Measurements from ENCODE around the gene FBXW10. TPM values are rescaled to one million over a fixed set of nuclear protein-coding genes. Genes with fewer than 3 reads are reported as not detected.
"Not testable (repeated sequence)": the region's sequence is repeated elsewhere in the genome, so short reads cannot be mapped to it uniquely, and the experiment has no call there.

FBXW10 gene
- total and polyA plus RNA-seq, 2 of the 4 experiments (the other 2 are of a cell fraction) = not detected

DNA sequence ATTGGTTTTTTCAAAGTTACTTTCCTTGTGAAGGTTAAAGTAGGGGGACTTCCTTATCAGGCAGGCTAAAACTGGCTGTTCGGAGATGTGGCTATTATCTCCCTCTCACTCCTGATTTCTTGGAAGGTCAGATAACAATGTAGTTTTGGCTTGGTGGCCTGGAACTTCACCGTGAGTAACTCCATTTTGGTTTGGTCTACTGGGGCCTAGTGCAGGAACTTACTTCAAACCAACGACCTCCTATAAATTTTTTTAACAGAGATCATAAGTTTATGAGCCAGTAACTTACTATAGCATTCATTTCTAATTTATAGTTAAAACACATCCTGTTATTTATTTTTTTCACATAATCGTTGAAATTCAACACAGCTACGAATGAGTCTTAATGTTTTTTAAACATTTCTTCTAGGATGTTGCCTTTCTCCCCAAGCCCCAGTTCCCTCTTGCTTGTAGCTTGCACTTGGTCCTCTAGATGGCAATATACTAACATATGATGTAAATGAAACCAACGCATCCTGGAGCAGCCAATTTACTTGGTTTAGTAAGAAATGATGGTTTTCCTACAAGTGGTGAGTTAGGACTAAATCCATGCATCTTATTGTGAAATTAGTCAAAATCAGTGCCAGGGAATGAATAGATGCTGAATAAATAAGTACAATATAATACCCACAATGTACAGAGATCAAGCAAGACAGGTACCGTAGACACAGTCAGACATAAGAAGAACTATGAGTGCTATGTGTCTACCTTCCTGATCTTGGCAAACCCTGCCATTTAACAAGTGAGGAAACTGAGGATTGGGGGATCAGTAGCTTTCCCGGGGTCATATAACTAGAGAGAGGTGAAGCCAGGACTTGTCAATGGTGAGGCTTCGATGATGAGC lies 72.9 kb downstream of the FBXW10 start:
- H3K4me2 ChIP-seq (ENCODE audit: low read depth, low read length); H3K4ac ChIP-seq (ENCODE audit: low read depth, low read length); H3K79me1 ChIP-seq (ENCODE audit: low read depth in 1 of 2, low read length in 2 of 2); H3K23ac ChIP-seq (ENCODE audit: low read depth, low read length); H3K9me1 ChIP-seq (ENCODE audit: insufficient read depth, low read length); H2BK20ac ChIP-seq (ENCODE audit: low read depth, low read length); H3K14ac ChIP-seq (replicated peaks; ENCODE audit: low read depth, low read length); H4K20me1 ChIP-seq (ENCODE audit: insufficient read depth, low read length); dilution Hi-C loops (cut with HindIII; ENCODE audit: low sequenced_read_pairs, unreplicated experiment); H3K27ac ChIP-seq (ENCODE audit: insufficient read depth, low read length); H3K18ac ChIP-seq (ENCODE audit: low read depth, low read length); H2AFZ ChIP-seq (replicated peaks; ENCODE audit: low read length, poor library complexity); H3K27me3 ChIP-seq (ENCODE audit: control insufficient read depth, insufficient read depth, low read length); H2AK9ac ChIP-seq (replicated peaks; ENCODE audit: low read depth, low read length, poor library complexity); intact Hi-C loops (cut with micrococcal nuclease); H2AK5ac ChIP-seq (ENCODE audit: low read depth, low read length); H2BK15ac ChIP-seq (ENCODE audit: low read depth, low read length); H3K4me3 ChIP-seq (ENCODE audit: insufficient read depth, low read depth, low read length); CTCF ChIA-PET; H4K8ac ChIP-seq (ENCODE audit: low read depth in 2 of 2, low read length in 2 of 2); H4K5ac ChIP-seq (ENCODE audit: low read depth, low read length); H3K9me3 ChIP-seq (ENCODE audit: control insufficient read depth, insufficient read depth, low read length); H3K4me1 ChIP-seq (ENCODE audit: control insufficient read depth, insufficient read depth, low read length); H3K56ac ChIP-seq (ENCODE audit: extremely low read depth, insufficient read depth, low read length); in situ Hi-C loops (cut with MboI; ENCODE audit: low sequenced_read_pairs); H3K36me3 ChIP-seq (ENCODE audit: control insufficient read depth, insufficient read depth, low read length); H3K9ac ChIP-seq (ENCODE audit: low read depth, low read length); BruUV-seq (replicated peaks); H4K91ac ChIP-seq (ENCODE audit: insufficient read depth, low read depth, low read length); H2BK5ac ChIP-seq (ENCODE audit: low read depth, low read length, poor library complexity, severe bottlenecking); H2BK120ac ChIP-seq (ENCODE audit: low read depth, low read length); POLR2A ChIA-PET (ENCODE audit: unreplicated experiment): not testable (repeated sequence)
- WGBS, 2 experiments (ENCODE audit: extremely low coverage in 2 of 2, insufficient read length in 1 of 2) = no CpG with 5 or more reads among the region's 9 CpGs
- peak; percentile 84 for DNase-seq
- ATAC-seq (ENCODE audit: low read depth) = peak; percentile 91
- TF ChIP-seq, protein P1, sequence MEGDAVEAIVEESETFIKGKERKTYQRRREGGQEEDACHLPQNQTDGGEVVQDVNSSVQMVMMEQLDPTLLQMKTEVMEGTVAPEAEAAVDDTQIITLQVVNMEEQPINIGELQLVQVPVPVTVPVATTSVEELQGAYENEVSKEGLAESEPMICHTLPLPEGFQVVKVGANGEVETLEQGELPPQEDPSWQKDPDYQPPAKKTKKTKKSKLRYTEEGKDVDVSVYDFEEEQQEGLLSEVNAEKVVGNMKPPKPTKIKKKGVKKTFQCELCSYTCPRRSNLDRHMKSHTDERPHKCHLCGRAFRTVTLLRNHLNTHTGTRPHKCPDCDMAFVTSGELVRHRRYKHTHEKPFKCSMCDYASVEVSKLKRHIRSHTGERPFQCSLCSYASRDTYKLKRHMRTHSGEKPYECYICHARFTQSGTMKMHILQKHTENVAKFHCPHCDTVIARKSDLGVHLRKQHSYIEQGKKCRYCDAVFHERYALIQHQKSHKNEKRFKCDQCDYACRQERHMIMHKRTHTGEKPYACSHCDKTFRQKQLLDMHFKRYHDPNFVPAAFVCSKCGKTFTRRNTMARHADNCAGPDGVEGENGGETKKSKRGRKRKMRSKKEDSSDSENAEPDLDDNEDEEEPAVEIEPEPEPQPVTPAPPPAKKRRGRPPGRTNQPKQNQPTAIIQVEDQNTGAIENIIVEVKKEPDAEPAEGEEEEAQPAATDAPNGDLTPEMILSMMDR (conservative IDR thresholded peaks at IDR 0.05; ENCODE audit: low read depth, low read length) = peak; percentile 57
- peak; percentile 39; the same call in 1 of the 2 replicates for TF ChIP-seq SMC3 (IDR thresholded peaks at IDR 0.05; ENCODE audit: low read depth, low read length)
- TF ChIP-seq RAD21 (IDR thresholded peaks at IDR 0.05; ENCODE audit: low read length) = peak; percentile 61

DNA sequence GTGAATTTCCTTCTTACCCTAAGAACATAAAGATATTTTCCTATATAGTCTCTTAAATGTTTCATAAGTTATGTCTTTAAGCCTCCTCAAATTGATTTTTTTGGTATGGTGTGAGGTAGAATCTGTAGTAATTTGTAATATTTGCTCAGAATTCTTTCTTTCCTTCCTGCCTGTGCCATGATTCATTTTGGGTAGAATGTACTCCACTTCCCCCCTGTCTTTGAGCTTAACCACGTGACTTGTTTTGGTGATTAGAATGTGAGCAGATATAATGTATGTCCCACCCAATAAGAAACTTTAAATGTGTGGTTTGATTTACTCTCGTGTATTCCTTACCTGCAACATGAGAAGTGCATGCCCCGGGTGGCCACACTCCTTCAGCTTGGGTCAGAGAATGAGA lies 77.6 kb downstream of the FBXW10 start:
- peak; percentile 4 for DNase-seq

More for the DNA sequence above, 77.6 kb downstream of the FBXW10 start:
- WGBS, 2 experiments (ENCODE audit: extremely low coverage in 2 of 2, insufficient read length in 1 of 2) = no CpG with 5 or more reads among the region's 3 CpGs
- CTCF ChIA-PET = interaction anchor here (0.6 kb wide), 1 partner anchor 453 kb away, joined by 5 read pairs; no protein-coding TSS in a partner anchor
- POLR2A ChIA-PET (ENCODE audit: unreplicated experiment); H3K9me3 ChIP-seq (ENCODE audit: control insufficient read depth, insufficient read depth, low read length); H2BK15ac ChIP-seq (ENCODE audit: low read depth, low read length); H4K20me1 ChIP-seq (ENCODE audit: insufficient read depth, low read length); intact Hi-C loops (cut with micrococcal nuclease); H2AFZ ChIP-seq (replicated peaks; ENCODE audit: low read length, poor library complexity); H3K18ac ChIP-seq (ENCODE audit: low read depth, low read length); H2BK120ac ChIP-seq (ENCODE audit: low read depth, low read length); H3K4me3 ChIP-seq (ENCODE audit: insufficient read depth, low read depth, low read length); dilution Hi-C loops (cut with HindIII; ENCODE audit: low sequenced_read_pairs, unreplicated experiment); H2AK5ac ChIP-seq (ENCODE audit: low read depth, low read length); BruUV-seq (replicated peaks); ATAC-seq (ENCODE audit: low read depth); H2BK5ac ChIP-seq (ENCODE audit: low read depth, low read length, poor library complexity, severe bottlenecking); H2BK20ac ChIP-seq (ENCODE audit: low read depth, low read length); H3K36me3 ChIP-seq (ENCODE audit: control insufficient read depth, insufficient read depth, low read length); H3K14ac ChIP-seq (replicated peaks; ENCODE audit: low read depth, low read length); H3K4ac ChIP-seq (ENCODE audit: low read depth, low read length); H4K91ac ChIP-seq (ENCODE audit: insufficient read depth, low read depth, low read length); H2AK9ac ChIP-seq (replicated peaks; ENCODE audit: low read depth, low read length, poor library complexity); H3K27ac ChIP-seq (ENCODE audit: insufficient read depth, low read length); H3K23ac ChIP-seq (ENCODE audit: low read depth, low read length); in situ Hi-C loops (cut with MboI; ENCODE audit: low sequenced_read_pairs); H4K5ac ChIP-seq (ENCODE audit: low read depth, low read length); H3K4me1 ChIP-seq (ENCODE audit: control insufficient read depth, insufficient read depth, low read length); H3K9me1 ChIP-seq (ENCODE audit: insufficient read depth, low read length); H3K4me2 ChIP-seq (ENCODE audit: low read depth, low read length); H3K27me3 ChIP-seq (ENCODE audit: control insufficient read depth, insufficient read depth, low read length); H4K8ac ChIP-seq (ENCODE audit: low read depth in 2 of 2, low read length in 2 of 2); H3K9ac ChIP-seq (ENCODE audit: low read depth, low read length); H3K79me1 ChIP-seq (ENCODE audit: low read depth in 1 of 2, low read length in 2 of 2); H3K56ac ChIP-seq (ENCODE audit: extremely low read depth, insufficient read depth, low read length): not testable (repeated sequence)

Data from IMR-90 (cell line).